OCI-LY1 (cell line): ENCODE results near the gene ZNF407.

Experiments used
- H2AFZ ChIP-seq: fragments of 200-600 bp; sonication (generic), shearing (Covaris generic); 2 replicates; pipeline ENCODE4 v1.6.0; 2014; ENCODE audit warnings: antibody characterized with exemption, mild to moderate bottlenecking, low read length
- H3F3A ChIP-seq: fragments of 200-600 bp; sonication (generic), shearing (Covaris generic); 2 replicates; pipeline ENCODE4 v1.6.0; 2014; ENCODE audit warnings: mild to moderate bottlenecking, antibody characterized with exemption, low read length, moderate library complexity; ENCODE audit not compliant: insufficient read depth
- H3K27ac ChIP-seq: fragments of 200-600 bp; sonication (generic); 2 replicates; pipeline ENCODE4 v1.5.1; 2014; ENCODE audit warnings: low read length, mixed run types, mild to moderate bottlenecking, low read depth; ENCODE audit not compliant: poor library complexity, severe bottlenecking
- H3K27me3 ChIP-seq: fragments of 200-600 bp; sonication (generic); 2 replicates; pipeline ENCODE4 v1.6.0; 2014; ENCODE audit warnings: antibody characterized with exemption, mild to moderate bottlenecking, low read length, moderate library complexity; ENCODE audit not compliant: insufficient read depth
- H3K36me3 ChIP-seq: fragments of 200-600 bp; sonication (generic); 2 replicates; pipeline ENCODE4 v1.6.1; 2014; ENCODE audit warnings: mild to moderate bottlenecking, antibody characterized with exemption, low read length, moderate library complexity, mixed read lengths; ENCODE audit not compliant: insufficient read depth
- H3K4me1 ChIP-seq: fragments of 200-600 bp; sonication (generic); 2 replicates; pipeline ENCODE4 v1.5.1; 2014; ENCODE audit warnings: mild to moderate bottlenecking, low read length, moderate library complexity; ENCODE audit not compliant: insufficient read depth, severe bottlenecking
- H3K4me2 ChIP-seq: fragments of 200-600 bp; sonication (generic), shearing (Covaris generic); 2 replicates; pipeline ENCODE4 v1.6.1; 2014; ENCODE audit warnings: low read length
- H3K4me3 ChIP-seq: fragments of 200-600 bp; sonication (generic); 2 replicates; pipeline ENCODE4 v1.5.1; 2014; ENCODE audit warnings: low read length, low read depth, mild to moderate bottlenecking, mixed read lengths; ENCODE audit not compliant: poor library complexity, severe bottlenecking
- H3K79me2 ChIP-seq: fragments of 200-600 bp; shearing (Covaris generic); 2 replicates; pipeline ENCODE4 v1.6.1; 2016; ENCODE audit warnings: mixed run types, low read length, mixed read lengths; ENCODE audit not compliant: insufficient read depth
- H3K9ac ChIP-seq: fragments of 200-600 bp; sonication (generic), shearing (Covaris generic); 2 replicates; pipeline ENCODE4 v1.6.1; 2014; ENCODE audit warnings: mild to moderate bottlenecking, low read length, mixed read lengths
- H3K9me2 ChIP-seq: fragments of 200-600 bp; sonication (generic), shearing (Covaris generic); 2 replicates; pipeline ENCODE4 v1.6.1; 2014; ENCODE audit warnings: low read depth, mild to moderate bottlenecking, low read length, mixed read lengths
- H3K9me3 ChIP-seq: fragments of 200-600 bp; shearing (Covaris generic); 2 replicates; pipeline ENCODE4 v1.6.1; 2014; ENCODE audit warnings: low read length, mixed read lengths
- H4K20me1 ChIP-seq: fragments of 200-600 bp; sonication (generic), shearing (Covaris generic); 2 replicates; pipeline ENCODE4 v1.6.0; 2016; ENCODE audit warnings: mild to moderate bottlenecking, low read length; ENCODE audit not compliant: insufficient read depth
- EZH2 ChIP-seq: fragments of 200-600 bp; sonication (generic), shearing (Covaris generic); IDR thresholded peaks from 2 replicates; pipeline ENCODE4 v1.8.0; 2017; ENCODE audit warnings: borderline replicate concordance, mixed run types, mild to moderate bottlenecking, antibody characterized with exemption, low read length, moderate library complexity, mixed read lengths
- TF ChIP-seq, protein P1 (sequence below): fragments of 200-600 bp; sonication (generic), shearing (Covaris generic); IDR thresholded peaks from 2 replicates; pipeline ENCODE4 v1.5.1; 2017; ENCODE audit warnings: mild to moderate bottlenecking, antibody characterized with exemption, low read length, moderate library complexity, mixed read lengths

Gene ZNF407

GRCh38 chr18:74689251-74689650 lies 91.6 kb downstream of the ZNF407 start:
- Histone ChIP-seq H2AFZ (no peak overlapping the region), H3K4me1 (no peaks in the 10 kb centered on the region), H3K36me3 (no peaks in the 10 kb centered on the region), H4K20me1 (no peaks in the 10 kb centered on the region), H3K79me2 (no peaks in the 10 kb centered on the region), H3K9ac (no peak overlapping the region), H3K4me3 (no peak overlapping the region), H3K27ac (no peak overlapping the region), H3K9me2 (no peaks in the 10 kb centered on the region), H3F3A (no peaks in the 10 kb centered on the region), H3K9me3 (no peaks in the 10 kb centered on the region), H3K27me3 (no peaks in the 10 kb centered on the region), H3K4me2 (no peak overlapping the region)
- TF ChIP-seq, protein P1, sequence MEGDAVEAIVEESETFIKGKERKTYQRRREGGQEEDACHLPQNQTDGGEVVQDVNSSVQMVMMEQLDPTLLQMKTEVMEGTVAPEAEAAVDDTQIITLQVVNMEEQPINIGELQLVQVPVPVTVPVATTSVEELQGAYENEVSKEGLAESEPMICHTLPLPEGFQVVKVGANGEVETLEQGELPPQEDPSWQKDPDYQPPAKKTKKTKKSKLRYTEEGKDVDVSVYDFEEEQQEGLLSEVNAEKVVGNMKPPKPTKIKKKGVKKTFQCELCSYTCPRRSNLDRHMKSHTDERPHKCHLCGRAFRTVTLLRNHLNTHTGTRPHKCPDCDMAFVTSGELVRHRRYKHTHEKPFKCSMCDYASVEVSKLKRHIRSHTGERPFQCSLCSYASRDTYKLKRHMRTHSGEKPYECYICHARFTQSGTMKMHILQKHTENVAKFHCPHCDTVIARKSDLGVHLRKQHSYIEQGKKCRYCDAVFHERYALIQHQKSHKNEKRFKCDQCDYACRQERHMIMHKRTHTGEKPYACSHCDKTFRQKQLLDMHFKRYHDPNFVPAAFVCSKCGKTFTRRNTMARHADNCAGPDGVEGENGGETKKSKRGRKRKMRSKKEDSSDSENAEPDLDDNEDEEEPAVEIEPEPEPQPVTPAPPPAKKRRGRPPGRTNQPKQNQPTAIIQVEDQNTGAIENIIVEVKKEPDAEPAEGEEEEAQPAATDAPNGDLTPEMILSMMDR: no peak
- TF ChIP-seq EZH2: no peak

DNA sequence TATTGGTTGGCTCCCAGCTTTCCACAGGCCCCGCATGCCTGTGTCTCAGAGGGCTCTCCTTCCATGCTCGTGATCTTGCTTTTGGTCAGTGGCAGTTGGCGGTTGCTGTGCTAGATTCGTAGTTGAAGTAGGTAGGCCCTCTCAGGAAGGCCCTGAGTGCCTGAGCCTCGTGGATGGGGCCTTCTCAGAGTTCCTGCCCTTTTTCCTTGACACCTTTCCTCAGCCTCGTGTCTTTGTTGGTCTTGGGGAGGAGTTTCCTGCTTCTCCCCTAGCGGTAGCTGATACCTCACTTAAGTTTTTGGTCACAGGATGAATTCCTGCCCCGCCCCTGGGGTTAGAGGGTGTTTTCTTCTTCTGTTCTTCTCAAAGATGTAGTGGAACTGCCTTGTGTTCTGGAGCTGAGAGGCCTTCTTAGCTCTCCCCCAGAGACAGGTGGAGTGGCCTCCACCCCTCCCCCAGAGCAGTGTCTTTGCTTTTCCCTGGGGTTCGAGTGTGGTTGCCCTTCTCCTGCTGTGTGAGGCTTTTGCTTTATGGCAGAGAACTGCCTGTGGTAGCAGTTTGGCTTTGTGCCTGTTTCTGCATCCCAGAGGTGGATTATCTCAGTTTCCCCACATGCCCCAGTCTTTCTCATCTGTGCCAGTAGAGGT lies 94.8 kb downstream of the ZNF407 start:
- H3K79me2 ChIP-seq: no peaks in the 10 kb centered on the region
- H3K9me3 ChIP-seq: no peaks in the 10 kb centered on the region
- H3K9me2 ChIP-seq: no peaks in the 10 kb centered on the region
- no peak overlapping the region for H2AFZ ChIP-seq
- no peaks in the 10 kb centered on the region for H3K36me3 ChIP-seq
- no peaks in the 10 kb centered on the region for H4K20me1 ChIP-seq
- H3K27me3 ChIP-seq: no peaks in the 10 kb centered on the region
- no peak overlapping the region for H3K9ac ChIP-seq
- no peak overlapping the region for H3K27ac ChIP-seq
- no peak for TF ChIP-seq EZH2
- TF ChIP-seq, protein P1: no peak
- no peak overlapping the region for H3K4me2 ChIP-seq
- H3F3A ChIP-seq: no peaks in the 10 kb centered on the region
- H3K4me1 ChIP-seq: no peaks in the 10 kb centered on the region
- H3K4me3 ChIP-seq: no peak overlapping the region

- Histone ChIP-seq H2AFZ (no peak overlapping the region), H3K4me2 (no peak overlapping the region), H3K4me3 (no peak overlapping the region), H3K9ac (no peak overlapping the region), H3K9me3 (no peaks in the 10 kb centered on the region), H3K4me1 (no peaks in the 10 kb centered on the region), H3K79me2 (no peaks in the 10 kb centered on the region), H3K9me2 (no peaks in the 10 kb centered on the region), H4K20me1 (no peaks in the 10 kb centered on the region), H3K36me3 (no peaks in the 10 kb centered on the region), H3K27me3 (no peaks in the 10 kb centered on the region), H3F3A (no peaks in the 10 kb centered on the region), H3K27ac (no peak overlapping the region)
- no peak for TF ChIP-seq EZH2
- TF ChIP-seq, protein P1: no peak
Measured at GRCh38 chr18:74694436-74694835, 96.8 kb downstream of the ZNF407 start.
